ENCODE measurements around the gene ZC3HAV1L. TPM values are rescaled to one million over a fixed set of nuclear protein-coding genes. Genes with fewer than 3 reads are reported as not detected.

ZC3HAV1L gene
- total and polyA plus RNA-seq, 10 donors: 0.08 to 27.7 (median 11.6) TPM

GRCh38 chr7:139049936-139050335 is 14.1 kb upstream of the ZC3HAV1L start:
- TF ChIP-seq CTCF (IDR thresholded peaks at IDR 0.05 in 8 of 11, conservative IDR thresholded peaks at IDR 0.05 in 3 of 11): no peak
- no peak for TF ChIP-seq POLR2AphosphoS5 (IDR thresholded peaks at IDR 0.05)
- TF ChIP-seq POLR2A (IDR thresholded peaks at IDR 0.05): no peak
- intact Hi-C loops (cut with DNase I; ENCODE audit: low total_unique reads): no loop called here
- Histone ChIP-seq H3K9me3 (no peaks in the 10 kb centered on the region), H3K27me3 (replicated peaks in 1 of 7) (no peaks in the 10 kb centered on the region), H3K27ac (peak overlapping the region in 1 of 8 donors; percentile 17), H3K4me3 (no peak overlapping the region), H3K36me3 (peaks cover 10 to 100% (median 87%) of the 10 kb centered on the region in 6 donors), H3K4me1 (peaks cover 5 to 20% (median 9%) of the 10 kb centered on the region in 6 donors)
- DNase-seq: no peak
- 85 to 97% (median 89%) methylated on average over 1 of the region's 1 CpG for WGBS, 5 donors

DNA sequence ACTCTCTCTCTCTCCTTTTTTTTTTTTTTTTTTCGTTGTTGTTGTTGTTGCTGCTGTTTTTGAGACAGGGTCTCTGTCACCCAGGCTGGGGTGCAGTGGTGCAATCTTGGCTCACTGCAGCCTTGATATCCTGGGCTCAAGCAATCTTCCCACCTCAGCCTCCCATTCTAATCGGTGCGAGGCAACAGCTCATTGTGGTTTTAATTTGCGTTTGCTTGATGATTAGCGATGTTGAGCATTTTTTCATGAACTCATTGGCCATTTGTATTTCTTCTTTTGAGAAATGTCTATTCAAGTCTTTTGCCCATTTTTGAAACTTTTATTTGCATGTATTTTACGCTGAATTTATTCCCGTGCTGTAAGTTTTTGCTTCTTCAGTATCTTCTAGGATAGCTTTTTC is 13.3 kb upstream of the ZC3HAV1L start:
- Histone ChIP-seq H3K4me3 (no peak overlapping the region), H3K4me1 (peaks cover 13 to 28% (median 17%) of the 10 kb centered on the region in 6 donors), H3K27me3 (replicated peaks in 1 of 7) (no peaks in the 10 kb centered on the region), H3K27ac (no peak overlapping the region), H3K9me3 (no peaks in the 10 kb centered on the region), H3K36me3 (peaks cover 10 to 97% (median 78%) of the 10 kb centered on the region in 6 donors)
- intact Hi-C loops (cut with DNase I; ENCODE audit: low total_unique reads): no loop called here
- 77 to 93% (median 81%) methylated on average over 7 of the region's 7 CpGs for WGBS, 5 donors
- TF ChIP-seq CTCF (IDR thresholded peaks at IDR 0.05 in 8 of 11, conservative IDR thresholded peaks at IDR 0.05 in 3 of 11) (no peak), POLR2A (IDR thresholded peaks at IDR 0.05) (no peak), POLR2AphosphoS5 (IDR thresholded peaks at IDR 0.05) (no peak)
- no peak for DNase-seq

DNA sequence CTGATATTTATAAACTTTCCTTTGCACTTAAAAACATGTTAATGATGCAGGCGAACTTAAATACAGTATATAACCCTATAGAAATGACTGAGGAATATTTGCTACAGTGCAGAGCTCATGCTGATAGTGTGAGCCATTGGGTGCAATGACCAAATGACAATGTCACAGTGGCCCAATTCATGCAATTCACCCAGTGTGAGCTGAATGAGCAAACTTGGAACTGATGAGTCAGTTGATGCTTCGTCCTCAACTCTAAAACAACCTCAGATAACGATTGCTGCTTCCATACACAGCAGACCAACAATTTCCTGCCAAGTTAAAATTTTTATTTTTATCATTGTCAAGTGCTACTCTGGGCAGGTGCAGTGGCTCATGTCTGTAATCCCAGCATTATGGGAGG is 12.1 kb upstream of the ZC3HAV1L start:
- DNase-seq: no peak
- intact Hi-C loops (cut with DNase I; ENCODE audit: low total_unique reads): no loop called here
- H3K36me3 ChIP-seq: peaks cover 10 to 97% (median 68%) of the 10 kb centered on the region in 6 donors
- 71 to 75% (median 74%) methylated on average over 3 of the region's 3 CpGs for whole genome bisulfite sequencing, 5 donors
- no peak overlapping the region for H3K27ac ChIP-seq
- no peaks in the 10 kb centered on the region for H3K27me3 ChIP-seq (replicated peaks in 1 of 7)
- H3K9me3 ChIP-seq: no peaks in the 10 kb centered on the region
- H3K4me1 ChIP-seq: peaks cover 17 to 38% (median 27%) of the 10 kb centered on the region in 6 donors
- no peak for TF ChIP-seq CTCF (IDR thresholded peaks at IDR 0.05 in 8 of 11, conservative IDR thresholded peaks at IDR 0.05 in 3 of 11)
- peak in 1 of 3 donors; percentile 5 for TF ChIP-seq POLR2AphosphoS5 (IDR thresholded peaks at IDR 0.05)
- no peak for TF ChIP-seq POLR2A (IDR thresholded peaks at IDR 0.05)
- no peak overlapping the region for H3K4me3 ChIP-seq

GRCh38 chr7:139046143-139046542 is 10.3 kb upstream of the ZC3HAV1L start:
- H3K4me3 ChIP-seq: no peak overlapping the region
- no peak for DNase-seq
- no peak for TF ChIP-seq CTCF (IDR thresholded peaks at IDR 0.05 in 8 of 11, conservative IDR thresholded peaks at IDR 0.05 in 3 of 11)
- TF ChIP-seq POLR2AphosphoS5 (IDR thresholded peaks at IDR 0.05): no peak
- TF ChIP-seq POLR2A (IDR thresholded peaks at IDR 0.05): no peak
- H3K27me3 ChIP-seq (replicated peaks in 1 of 7): no peaks in the 10 kb centered on the region
- intact Hi-C loops (cut with DNase I; ENCODE audit: low total_unique reads): no loop called here
- 87 to 93% (median 88%) methylated on average over 6 of the region's 6 CpGs for WGBS, 5 donors
- H3K4me1 ChIP-seq: peaks cover 17 to 47% (median 29%) of the 10 kb centered on the region in 6 donors
- H3K27ac ChIP-seq: peak overlapping the region in 2 of 8 donors; percentile 75 to 81
- H3K36me3 ChIP-seq: peaks cover 5 to 81% (median 50%) of the 10 kb centered on the region in 6 donors
- H3K9me3 ChIP-seq: no peaks in the 10 kb centered on the region
